ENCODE data around the gene CLNK. TPM values are rescaled to one million over a fixed set of nuclear protein-coding genes. Genes with fewer than 3 reads are reported as not detected.

CLNK gene
- total and polyA plus RNA-seq, 2 of the 13 experiments (the other 11 are each of a cell fraction or from before 2014, with no cell fraction given), result not detected

- TF ChIP-seq ZFYVE20 (CRISPR knock-in tag; IDR thresholded peaks at IDR 0.05; ENCODE audit: borderline replicate concordance, low read depth) (no peak), ZNF382 (CRISPR knock-in tag; IDR thresholded peaks at IDR 0.05; ENCODE audit: borderline replicate concordance) (no peak), GATAD2A (CRISPR knock-in tag; IDR thresholded peaks at IDR 0.05) (no peak), KLF9 (CRISPR knock-in tag; IDR thresholded peaks at IDR 0.05; ENCODE audit: low read depth) (no peak), ZNF629 (CRISPR knock-in tag; conservative IDR thresholded peaks at IDR 0.05) (no peak)
These were observed 148.7 kb downstream of the CLNK start (continued) for GRCh38 chr4:10535912-10536311.

GRCh38 chr4:10534820-10535219 is 149.7 kb downstream of the CLNK start:
- Histone ChIP-seq H3K4me3 (replicated peaks in 1 of 3; ENCODE audit: insufficient read depth in 1 of 3, low read depth in 2 of 3, low read length in 3 of 3) (no peak overlapping the region), H3K4me1 (ENCODE audit: insufficient read depth, low read length) (no peaks in the 10 kb centered on the region), H3K27ac (ENCODE audit: extremely low read length, insufficient read depth, low read length) (no peak overlapping the region), H2AFZ (ENCODE audit: low read length) (no peak overlapping the region), H3K9me3 (ENCODE audit: low read length) (no peaks in the 10 kb centered on the region), H3K36me3 (replicated peaks in 1 of 2; ENCODE audit: control insufficient read depth in 1 of 2, insufficient read depth in 2 of 2, low read length in 2 of 2) (no peaks in the 10 kb centered on the region), H4K20me1 (ENCODE audit: insufficient read depth, low read length) (no peaks in the 10 kb centered on the region), H3K9ac (ENCODE audit: insufficient read depth, low read depth, low read length) (no peak overlapping the region), H3K27me3 (ENCODE audit: control insufficient read depth in 1 of 2, insufficient read depth in 2 of 2, low read length in 2 of 2) (no peaks in the 10 kb centered on the region; a peak in 1 of 5 replicates), H3K79me2 (ENCODE audit: insufficient read depth, low read length) (no peaks in the 10 kb centered on the region), H3K4me2 (ENCODE audit: low read depth, low read length) (no peak overlapping the region)
- FAIRE-seq (no peak), DNase-seq (ENCODE audit: low spot score) (no peak), ATAC-seq (no peak)
- POLR2A ChIA-PET, result no interaction called here
- TF ChIP-seq RERE (CRISPR knock-in tag; IDR thresholded peaks at IDR 0.05; ENCODE audit: low read depth) (no peak), ZNF644 (CRISPR knock-in tag; IDR thresholded peaks at IDR 0.05; ENCODE audit: low read depth) (no peak), PITX1 (CRISPR knock-in tag; IDR thresholded peaks at IDR 0.05) (no peak), ZNF33B (CRISPR knock-in tag; IDR thresholded peaks at IDR 0.05) (no peak), ZNF543 (CRISPR knock-in tag; IDR thresholded peaks at IDR 0.05) (no peak), IRF1 (CRISPR knock-in tag; IDR thresholded peaks at IDR 0.05; ENCODE audit: low read depth) (no peak), SNAPC5 (CRISPR knock-in tag; IDR thresholded peaks at IDR 0.05; ENCODE audit: borderline replicate concordance) (no peak), ZMYM4 (CRISPR knock-in tag; IDR thresholded peaks at IDR 0.05) (no peak), TCF7 (IDR thresholded peaks at IDR 0.05; ENCODE audit: low read depth) (no peak), ZFP37 (CRISPR knock-in tag; IDR thresholded peaks at IDR 0.05; ENCODE audit: borderline replicate concordance) (no peak)
- CTCF ChIA-PET (ENCODE audit: low intra/inter-chr PET ratio, low total read pairs), result no interaction called here
- intact Hi-C loops (cut with micrococcal nuclease; ENCODE audit: unreplicated experiment), result loop anchor here (10.0 kb wide), 2 partner anchors 70 to 120 kb away; no protein-coding TSS in a partner anchor
- WGBS (ENCODE audit: low lambda C conversion rate), result 25% methylated on average over 6 of the region's 6 CpGs
- BruUV-seq (replicated peaks), result no TSS peak
- in situ Hi-C loops (cut with HindIII; ENCODE audit: extremely low pct_ligation_motif_present, low pct_unique_long_range_greater_than_20kb), result no loop called here
